Islet precursor cell (in vitro differentiated cells): ENCODE results near the gene GPR17.
A peak's percentile ranks its signal among the peaks of the same experiment; 100 is the strongest.

Experiments
- DNase-seq: peaks from one replicate; pipeline ENCODE4 v3.0.0-alpha.2; 2018

GPR17 gene

GRCh38 chr2:127645395-127646291 lies at the start of gene GPR17:
GPR17 (plus strand) TSS chr2:127646153; CDS start chr2:127650736, 4,583 bp downstream.
- DNase-seq = no peak

GRCh38 chr2:127596311-127597045 lies 49.5 kb upstream of the GPR17 start:
- DNase-seq = peak; percentile 31

GRCh38 chr2:127597046-127597983 lies 48.6 kb upstream of the GPR17 start:
- DNase-seq = peak; percentile 23

- DNase-seq = peak; percentile 77
Observed at GRCh38 chr2:127597984-127598380, 48.0 kb upstream of the GPR17 start.

- no peak for DNase-seq
Observed at GRCh38 chr2:127598711-127599110, 47.2 kb upstream of the GPR17 start.

GRCh38 chr2:127599211-127599610 lies 46.7 kb upstream of the GPR17 start:
- DNase-seq = no peak

- DNase-seq = peak; percentile 14
Observed at GRCh38 chr2:127604986-127605385, 41.0 kb upstream of the GPR17 start.

- DNase-seq = peak; percentile 50
Observed at GRCh38 chr2:127605691-127606263, 40.2 kb upstream of the GPR17 start.

- peak; percentile 38 for DNase-seq
Observed at GRCh38 chr2:127606625-127607398, 39.1 kb upstream of the GPR17 start.

GRCh38 chr2:127607399-127607908 lies 38.5 kb upstream of the GPR17 start:
- peak; percentile 41 for DNase-seq

GRCh38 chr2:127608061-127609030 lies 37.6 kb upstream of the GPR17 start:
- DNase-seq = peak; percentile 42

GRCh38 chr2:127609031-127609751 lies 36.8 kb upstream of the GPR17 start:
- peak; percentile 45 for DNase-seq

- no peak for DNase-seq
Observed at GRCh38 chr2:127609818-127610217, 36.1 kb upstream of the GPR17 start.

- peak; percentile 42 for DNase-seq
Observed at GRCh38 chr2:127610561-127610960, 35.4 kb upstream of the GPR17 start.

- DNase-seq = peak; percentile 47
Observed at GRCh38 chr2:127611076-127611925, 34.7 kb upstream of the GPR17 start.

GRCh38 chr2:127612111-127612822 lies 33.7 kb upstream of the GPR17 start:
- peak; percentile 38 for DNase-seq

- no peak for DNase-seq
Observed at GRCh38 chr2:127614246-127614645, 31.7 kb upstream of the GPR17 start.

GRCh38 chr2:127614731-127615130 lies 31.2 kb upstream of the GPR17 start:
- peak; percentile 91 for DNase-seq
